ENCODE results near the gene SRD5A2.

Gene SRD5A2, protein sequence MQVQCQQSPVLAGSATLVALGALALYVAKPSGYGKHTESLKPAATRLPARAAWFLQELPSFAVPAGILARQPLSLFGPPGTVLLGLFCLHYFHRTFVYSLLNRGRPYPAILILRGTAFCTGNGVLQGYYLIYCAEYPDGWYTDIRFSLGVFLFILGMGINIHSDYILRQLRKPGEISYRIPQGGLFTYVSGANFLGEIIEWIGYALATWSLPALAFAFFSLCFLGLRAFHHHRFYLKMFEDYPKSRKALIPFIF

DNA sequence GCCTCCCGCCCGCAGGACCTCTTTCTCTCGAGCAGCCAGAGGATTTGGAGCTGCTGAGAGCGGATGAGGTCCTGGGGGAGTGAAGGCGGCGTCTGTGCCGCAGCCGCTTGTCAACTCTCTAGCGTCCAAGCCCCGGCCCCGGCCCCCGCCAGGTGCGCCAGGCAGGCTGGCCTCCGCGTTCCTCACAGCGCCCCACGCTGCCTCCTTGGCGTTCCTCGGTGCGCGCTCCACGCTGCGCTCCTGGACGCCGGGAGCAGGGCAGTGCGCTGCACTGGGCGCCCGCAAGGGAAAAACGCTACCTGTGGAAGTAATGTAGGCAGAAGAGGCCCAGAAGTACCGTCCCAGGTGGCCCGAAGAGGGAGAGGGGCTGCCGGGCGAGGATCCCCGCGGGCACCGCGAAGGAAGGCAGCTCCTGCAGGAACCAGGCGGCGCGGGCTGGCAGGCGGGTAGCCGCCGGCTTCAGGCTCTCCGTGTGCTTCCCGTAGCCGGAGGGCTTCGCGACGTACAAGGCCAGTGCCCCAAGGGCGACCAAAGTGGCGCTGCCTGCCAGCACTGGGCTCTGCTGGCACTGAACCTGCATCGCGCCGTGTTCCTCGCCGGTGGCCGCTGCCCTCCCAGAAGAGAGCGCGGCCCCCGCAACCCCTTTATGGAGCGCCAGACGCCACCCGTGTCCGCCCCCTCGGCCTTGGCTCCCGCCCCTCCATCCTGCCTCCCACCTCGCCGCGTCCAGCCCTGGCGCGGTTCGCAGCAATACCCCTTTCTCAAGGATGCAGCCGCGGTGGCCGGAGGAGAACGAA lies at the start of gene SRD5A2:
TSS of gene SRD5A2 (minus strand) at position 618 of the 797 bp plus-strand sequence. CDS start at position 580, 38 bp downstream.
- DNase-seq = no peak

DNA sequence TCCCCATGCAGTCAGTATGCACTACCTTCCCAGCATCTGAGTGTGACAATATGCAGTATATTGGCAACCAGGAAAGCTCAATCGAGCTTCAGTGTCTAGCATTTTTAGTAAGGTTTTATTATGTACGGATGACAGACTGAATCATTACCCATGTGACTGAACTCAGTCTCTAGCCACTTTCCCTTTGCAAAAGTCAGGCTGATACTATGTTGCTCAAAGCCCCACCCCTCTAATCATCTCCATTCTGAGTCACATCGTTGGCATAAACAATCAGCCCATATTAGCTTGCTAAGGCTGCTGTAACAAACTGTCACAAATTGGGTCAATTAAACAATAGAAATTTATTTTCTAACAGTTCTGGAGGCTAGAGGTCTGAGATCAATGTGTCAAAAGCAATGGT lies 25.8 kb upstream of the SRD5A2 start:
- DNase-seq = no peak

DNA sequence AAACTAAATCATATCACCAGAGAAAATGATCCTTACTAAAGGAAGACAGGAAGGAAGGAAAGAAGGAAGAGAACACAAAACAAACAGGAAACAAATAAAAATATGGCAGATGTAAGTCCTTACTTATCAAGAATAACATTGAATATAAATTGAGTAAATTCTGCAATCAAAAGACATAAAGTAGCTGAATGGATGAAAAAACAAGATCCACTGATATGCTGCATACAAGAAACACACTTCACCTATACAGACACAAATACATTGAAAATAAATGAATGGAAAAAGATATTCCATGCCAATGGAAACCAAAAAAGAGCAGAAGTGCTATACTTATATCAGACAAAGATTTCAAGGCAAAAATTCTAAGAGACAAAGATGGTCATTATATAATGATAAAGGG lies 18.0 kb upstream of the SRD5A2 start:
- no peak for DNase-seq

GRCh38 chr2:31586230-31586629 lies 5.5 kb upstream of the SRD5A2 start:
- no peak for DNase-seq

GRCh38 chr2:31581124-31581795 lies 522 bp upstream of the SRD5A2 start:
- DNase-seq = no peak

GRCh38 chr2:31579996-31580320 lies 780 bp downstream of the SRD5A2 start:
- no peak for DNase-seq

- DNase-seq = no peak
Observed at GRCh38 chr2:31578316-31578715, 2.4 kb downstream of the SRD5A2 start.

GRCh38 chr2:31577143-31577542 lies 3.6 kb downstream of the SRD5A2 start:
- DNase-seq = no peak

DNA sequence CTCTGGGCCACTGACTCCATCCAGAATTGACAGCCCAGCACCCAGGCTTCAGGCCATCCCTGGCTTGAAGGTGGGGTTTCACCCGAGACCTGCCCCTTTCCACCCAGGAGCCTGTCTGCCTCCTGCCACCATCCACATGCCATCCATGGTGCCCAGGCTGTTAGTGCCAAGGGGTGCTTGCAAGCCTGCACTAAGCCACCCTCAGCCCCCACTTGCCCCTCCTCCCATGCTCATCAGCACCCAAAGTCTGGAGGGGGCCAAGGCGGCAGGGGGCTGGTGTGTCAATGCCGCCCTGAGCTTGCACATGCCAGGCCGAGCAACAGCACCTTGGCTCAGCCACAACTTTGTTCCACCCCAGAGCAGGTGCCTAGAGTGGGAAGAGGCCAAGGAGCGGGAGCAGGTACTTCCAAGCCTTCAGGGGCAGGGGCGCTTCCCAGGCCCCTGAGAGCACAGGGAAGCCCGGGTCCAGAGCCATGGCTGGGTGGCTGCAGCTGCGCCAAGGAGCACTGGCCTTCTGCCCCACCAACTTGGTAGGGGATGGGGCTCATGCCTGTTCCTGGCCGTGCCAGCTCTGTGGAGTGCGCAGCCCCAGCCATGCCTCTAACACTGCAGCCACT lies 12.0 kb downstream of the SRD5A2 start:
- DNase-seq = no peak

DNA sequence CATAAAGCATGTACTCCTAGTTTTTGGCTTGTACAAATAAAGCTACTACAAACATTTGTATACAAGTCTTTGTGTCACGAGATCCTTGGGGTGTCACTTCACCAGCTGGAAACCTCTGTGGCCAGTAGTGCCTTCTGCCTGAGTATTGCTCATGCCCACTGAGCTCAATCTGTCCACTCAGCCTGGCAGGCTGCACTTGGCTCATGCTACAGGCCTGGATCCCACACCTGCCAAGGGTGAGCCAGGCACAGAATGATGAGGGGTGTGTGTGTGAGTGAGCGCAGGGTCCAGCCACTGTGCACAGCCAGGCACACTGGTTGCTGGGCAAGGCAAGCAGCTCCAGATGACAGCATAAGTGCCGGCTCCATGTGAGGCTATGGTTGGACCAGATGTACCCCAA lies 13.1 kb downstream of the SRD5A2 start:
- DNase-seq = no peak

GRCh38 chr2:31563273-31563839 lies 17.4 kb downstream of the SRD5A2 start:
- DNase-seq = no peak

GRCh38 chr2:31561823-31562222 lies 18.9 kb downstream of the SRD5A2 start:
- DNase-seq = no peak

DNA sequence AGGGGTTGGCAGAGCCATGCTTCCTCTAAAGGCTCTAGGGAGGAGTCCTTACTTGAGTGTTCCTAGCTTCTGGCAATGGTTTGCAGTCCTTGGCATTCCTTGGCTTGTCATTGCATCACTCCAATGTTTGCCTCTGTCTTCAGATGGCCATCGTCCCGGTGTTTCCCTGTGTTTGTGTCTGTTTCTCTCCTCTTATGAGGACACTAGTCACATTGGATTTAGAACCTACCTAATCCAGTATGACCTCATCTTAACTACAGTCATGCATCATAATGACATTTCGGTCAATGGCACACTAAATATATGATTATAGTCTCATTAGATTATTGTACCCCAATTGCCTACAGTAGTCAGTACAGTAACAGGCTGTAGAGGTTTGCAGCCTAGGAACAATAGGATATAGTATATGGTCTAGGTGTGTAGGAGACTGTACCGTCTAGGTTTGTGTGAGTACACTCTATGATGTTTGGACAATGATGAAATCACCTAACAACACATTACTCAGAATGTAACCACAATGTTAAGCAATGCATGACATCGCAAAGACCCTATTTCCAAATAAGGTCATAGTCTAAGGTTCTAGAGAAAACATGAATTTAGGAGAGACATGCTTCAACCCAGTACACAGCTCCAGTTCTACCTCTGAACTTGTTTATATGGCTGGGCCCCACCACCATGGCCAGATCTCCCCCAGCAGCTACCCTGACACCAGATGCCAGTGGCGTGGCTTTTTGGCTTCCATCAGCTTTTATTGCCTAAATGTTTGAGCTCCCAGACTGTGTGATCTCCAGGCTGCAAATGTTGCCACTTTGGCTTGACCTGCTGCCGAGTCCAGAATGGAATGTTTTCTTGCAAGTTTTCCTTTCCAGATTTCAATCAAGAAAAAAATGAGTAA lies 22.1 kb downstream of the SRD5A2 start:
- no peak for DNase-seq

DNA sequence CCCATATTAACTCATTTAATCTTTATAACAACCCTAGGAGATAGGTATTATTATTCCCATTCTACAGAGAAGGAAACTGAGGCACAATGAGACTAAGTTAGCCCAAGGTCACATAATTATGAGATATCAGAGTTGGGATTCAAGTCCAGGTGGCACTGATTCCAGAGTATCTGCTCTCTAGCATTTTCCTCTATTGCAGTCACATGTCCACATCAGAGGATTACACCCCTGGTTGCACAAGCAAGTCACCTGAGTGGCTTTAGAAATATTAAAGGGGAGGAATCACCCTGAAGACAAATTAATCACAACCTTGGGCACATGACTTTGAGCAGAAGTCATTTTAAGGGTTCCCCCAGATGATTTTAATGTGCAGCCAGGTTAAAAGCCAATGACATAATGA lies 23.8 kb downstream of the SRD5A2 start:
- no peak for DNase-seq

DNA sequence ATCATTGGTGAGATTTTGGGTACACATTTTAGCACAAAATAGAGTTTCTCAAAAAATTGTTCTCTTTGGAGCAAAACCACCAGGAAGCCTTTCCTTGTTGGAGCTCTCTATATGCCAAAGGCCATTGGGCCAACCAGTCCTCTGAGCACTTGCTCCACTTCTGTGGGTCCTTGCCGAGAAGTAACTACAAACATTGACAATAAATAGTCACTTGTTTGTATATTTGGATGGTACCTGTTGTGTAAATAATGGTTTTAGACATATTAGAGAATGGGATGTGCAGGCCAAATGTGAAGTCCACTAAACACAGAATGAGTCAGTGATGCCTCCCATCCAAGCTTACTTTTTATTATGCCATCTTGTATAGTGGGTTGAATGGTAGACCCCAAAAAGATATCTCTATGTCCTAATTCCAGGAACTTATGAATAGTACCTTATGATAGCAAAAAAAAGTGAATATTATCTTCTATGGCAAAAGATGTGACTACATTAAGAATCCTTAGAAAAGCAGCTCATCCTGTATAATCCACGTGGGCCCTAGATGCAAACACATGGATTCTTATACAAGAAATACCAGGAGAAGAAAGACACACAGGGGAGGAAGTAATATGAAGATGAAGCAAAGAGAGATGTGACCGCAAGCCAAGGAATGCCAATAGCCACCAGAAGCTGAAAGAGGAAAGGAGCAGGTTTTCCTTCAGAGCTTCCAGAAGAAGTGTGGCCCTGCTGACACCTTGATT lies 24.6 kb downstream of the SRD5A2 start:
- DNase-seq = no peak

- DNase-seq = no peak
Observed at GRCh38 chr2:31553362-31553761, 27.4 kb downstream of the SRD5A2 start.

- DNase-seq = no peak
Observed at GRCh38 chr2:31547485-31547884, 33.3 kb downstream of the SRD5A2 start.

GRCh38 chr2:31541853-31542252 lies 38.9 kb downstream of the SRD5A2 start:
- DNase-seq = no peak

DNA sequence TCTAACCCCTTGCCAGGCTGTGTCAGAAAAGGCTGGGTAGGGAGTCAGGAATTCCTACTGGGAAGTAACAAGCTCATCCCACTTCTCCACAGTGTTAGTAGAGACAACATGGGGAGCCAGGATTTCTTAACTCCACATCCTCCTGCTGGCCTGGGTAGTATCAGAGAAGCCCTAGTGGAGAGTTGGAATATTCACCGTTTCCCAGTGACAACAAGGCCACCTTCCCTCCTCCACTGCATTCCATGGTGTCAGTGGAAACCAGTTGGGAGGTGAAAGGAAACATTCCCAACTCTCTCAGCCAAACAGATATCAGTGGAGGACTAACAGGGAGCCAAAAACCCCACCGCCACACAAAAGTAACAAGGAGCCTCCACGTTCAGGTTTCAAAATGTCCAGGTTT lies 41.2 kb downstream of the SRD5A2 start:
- no peak for DNase-seq

DNA sequence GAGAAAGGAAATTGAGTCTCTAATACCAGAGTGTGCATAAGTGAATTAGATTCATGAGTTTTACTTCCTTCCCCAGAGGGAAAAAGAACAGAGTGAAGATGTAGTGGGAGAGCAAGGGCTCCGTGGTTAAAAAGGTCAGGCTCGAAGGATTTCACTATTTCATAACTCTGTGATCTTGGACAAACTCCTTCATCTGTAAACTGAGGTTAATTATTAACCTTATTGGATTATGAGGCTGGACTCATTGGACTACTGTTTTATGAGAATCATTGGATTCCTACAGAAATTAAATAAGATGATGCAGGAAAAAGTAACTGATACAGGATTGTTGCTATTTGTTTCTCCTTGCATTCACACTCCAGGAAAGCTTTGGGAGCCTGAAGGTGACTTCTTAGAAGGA lies 45.0 kb downstream of the SRD5A2 start:
- no peak for DNase-seq

DNA sequence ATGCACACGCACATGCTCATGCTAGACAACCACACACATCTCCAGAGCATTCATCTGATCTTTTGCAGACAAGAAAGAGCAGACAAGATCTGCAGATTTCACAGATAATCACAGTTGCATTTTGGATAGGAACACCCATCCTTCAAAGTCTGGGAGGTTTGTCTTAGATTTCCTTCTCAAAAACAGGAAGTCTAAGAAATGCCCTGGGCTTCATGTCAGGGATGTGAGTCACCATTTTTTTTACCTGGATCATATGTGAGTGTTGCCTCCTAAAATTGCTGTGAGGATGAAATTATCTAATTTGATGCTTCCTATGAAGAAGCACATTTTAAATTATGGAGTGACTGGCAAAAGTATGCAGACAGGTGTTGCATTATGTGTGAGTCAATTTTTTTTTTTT lies 46.1 kb downstream of the SRD5A2 start:
- no peak for DNase-seq

DNA sequence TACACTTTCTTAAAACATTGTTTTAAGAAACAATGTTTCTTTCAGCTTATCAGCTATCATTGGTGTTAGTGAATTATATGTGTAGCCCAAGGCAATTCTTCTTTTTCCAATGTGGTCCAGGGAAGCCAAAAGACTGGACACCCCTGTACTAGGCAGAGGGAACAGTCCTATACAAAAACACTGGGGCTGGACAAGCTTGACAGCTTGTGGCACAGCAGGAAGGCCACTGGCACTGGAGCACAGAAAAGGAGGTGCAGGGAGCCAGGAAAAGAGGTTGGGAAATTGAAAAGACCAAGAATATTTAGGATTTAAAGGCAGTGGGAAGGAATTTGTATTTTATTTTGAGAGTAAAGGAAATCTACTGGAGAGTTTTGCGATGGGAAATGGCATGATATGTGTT lies 47.7 kb downstream of the SRD5A2 start:
- DNase-seq = no peak

All from GF-D8 (cell line).